GM23338 (cell line): ENCODE measurements around the gene CYP2E1. TPM values are rescaled to one million over a fixed set of nuclear protein-coding genes. Genes with fewer than 3 reads are reported as not detected.

Experiments
- ATAC-seq: fragments of 200-7000 bp; cut with Tn5 transposase; 3 replicates; pipeline ENCODE4 v1.9.1; 2020
- DNase-seq: peaks from one replicate; pipeline ENCODE4 v3.0.0-alpha.2; 2015; ENCODE audit warnings: low spot score
- H2AFZ ChIP-seq: fragments of 200-600 bp; sonication (generic); 2 replicates; pipeline ENCODE4 v1.8.0; 2016; ENCODE audit warnings: antibody characterized with exemption, mild to moderate bottlenecking, moderate library complexity
- H3F3A ChIP-seq: fragments of 200-600 bp; sonication (generic); replicated peaks from 2 replicates; pipeline ENCODE4 v1.8.0; 2017; ENCODE audit warnings: antibody characterized with exemption, mixed run types, low read depth
- H3K27ac ChIP-seq: fragments of 200-600 bp; sonication (generic); 2 replicates; pipeline ENCODE4 v1.6.1; 2016; ENCODE audit warnings: low read depth
- H3K27me3 ChIP-seq: fragments of 200-600 bp; sonication (generic); 2 replicates; pipeline ENCODE4 v1.8.0; 2016; ENCODE audit warnings: mild to moderate bottlenecking, mixed run types, moderate library complexity; ENCODE audit not compliant: insufficient read depth
- H3K36me3 ChIP-seq: fragments of 200-600 bp; sonication (generic); 2 replicates; pipeline ENCODE4 v1.8.0; 2016; ENCODE audit warnings: mild to moderate bottlenecking; ENCODE audit not compliant: insufficient read depth
- H3K4me1 ChIP-seq: fragments of 200-600 bp; sonication (generic); 2 replicates; pipeline ENCODE4 v1.8.0; 2016; ENCODE audit warnings: mild to moderate bottlenecking, moderate library complexity; ENCODE audit not compliant: insufficient read depth
- H3K4me2 ChIP-seq: fragments of 200-600 bp; sonication (generic); 2 replicates; pipeline ENCODE4 v1.7.1; 2017; ENCODE audit warnings: mixed run types
- H3K4me3 ChIP-seq: fragments of 200-600 bp; sonication (generic); 2 replicates; pipeline ENCODE4 v1.6.1; 2016; ENCODE audit warnings: mixed run types
- H3K79me2 ChIP-seq: fragments of 200-600 bp; sonication (generic); replicated peaks from 2 replicates; pipeline ENCODE4 v1.8.0; 2017; ENCODE audit warnings: mild to moderate bottlenecking; ENCODE audit not compliant: insufficient read depth
- H3K9me2 ChIP-seq: fragments of 200-600 bp; sonication (generic); 2 replicates; pipeline ENCODE4 v1.8.0; 2017; ENCODE audit not compliant: insufficient read depth
- H4K20me1 ChIP-seq: fragments of 200-600 bp; sonication (generic); replicated peaks from 2 replicates; pipeline ENCODE4 v1.8.0; 2017; ENCODE audit warnings: mild to moderate bottlenecking; ENCODE audit not compliant: insufficient read depth
- H3K27ac Mint-ChIP-seq: 2 replicates; pipeline ENCODE4 v1.8.0; 2020; ENCODE audit warnings: inconsistent platforms, mild to moderate bottlenecking, moderate library complexity, mixed read lengths
- H3K27me3 Mint-ChIP-seq: 3 replicates; pipeline ENCODE4 v1.8.0; 2022; ENCODE audit warnings: low read depth, mild to moderate bottlenecking, moderate library complexity, mixed read lengths, inconsistent platforms; ENCODE audit not compliant: insufficient read depth, poor library complexity
- H3K36me3 Mint-ChIP-seq: 3 replicates; pipeline ENCODE4 v1.8.0; 2021; ENCODE audit warnings: low read depth, mild to moderate bottlenecking, inconsistent platforms, moderate library complexity, mixed read lengths
- H3K4me1 Mint-ChIP-seq: 3 replicates; pipeline ENCODE4 v1.8.0; 2020; ENCODE audit warnings: mild to moderate bottlenecking, inconsistent platforms, mixed read lengths
- H3K4me3 Mint-ChIP-seq: 3 replicates; pipeline ENCODE4 v1.8.0; 2021; ENCODE audit warnings: moderate library complexity, mild to moderate bottlenecking, inconsistent platforms, mixed read lengths
- H3K9me3 Mint-ChIP-seq: 3 replicates; pipeline ENCODE4 v1.8.0; 2020; ENCODE audit warnings: moderate library complexity, mild to moderate bottlenecking, inconsistent platforms, mixed read lengths
- CREB1 ChIP-seq: fragments of 250-450 bp; sonication (Bioruptor Pico); IDR thresholded peaks from 2 replicates; pipeline ENCODE4 v1.5.0; 2020; ENCODE audit warnings: low read depth, mild to moderate bottlenecking, moderate library complexity
- EZH2 ChIP-seq: fragments of 200-600 bp; sonication (generic); IDR thresholded peaks from one replicate; pipeline ENCODE4 v1.8.0; 2017; ENCODE audit warnings: antibody characterized with exemption, mild to moderate bottlenecking, low read depth; ENCODE audit not compliant: unreplicated experiment
- EZH2phosphoT487 ChIP-seq: fragments of 200-600 bp; sonication (generic); IDR thresholded peaks from one replicate; pipeline ENCODE4 v1.8.1; 2018; ENCODE audit warnings: antibody characterized with exemption; ENCODE audit not compliant: unreplicated experiment
- JUNB ChIP-seq: IDR thresholded peaks from one replicate; pipeline ENCODE4 v1.6.1; 2016; ENCODE audit warnings: antibody characterized with exemption; ENCODE audit not compliant: unreplicated experiment
- NANOG ChIP-seq: IDR thresholded peaks from 2 replicates; pipeline ENCODE4 v1.6.1; 2016; ENCODE audit warnings: antibody characterized with exemption, borderline replicate concordance
- POLR2AphosphoS5 ChIP-seq: IDR thresholded peaks from 2 replicates; pipeline ENCODE4 v1.6.1; 2016; ENCODE audit warnings: antibody characterized with exemption, low read depth
- STAT1 ChIP-seq: IDR thresholded peaks from one replicate; pipeline ENCODE4 v1.6.1; 2016; ENCODE audit warnings: antibody characterized with exemption; ENCODE audit not compliant: unreplicated experiment
- ZNF114 ChIP-seq: fragments of 250-450 bp; sonication (Bioruptor Pico); IDR thresholded peaks from 2 replicates; pipeline ENCODE4 v1.5.0; 2020; ENCODE audit warnings: mild to moderate bottlenecking, moderate library complexity
- ZNF331 ChIP-seq: fragments of 250-450 bp; sonication (Bioruptor Pico); IDR thresholded peaks from 2 replicates; pipeline ENCODE4 v1.5.0; 2020; ENCODE audit warnings: low read depth, mild to moderate bottlenecking, moderate library complexity
- polyA plus RNA-seq: library from polyadenylated mRNA; unstranded; fragments of >200 nt; fragmentation: Nextera tagmentation; extraction: Ambion mirVana; gene quantifications from 2 replicates; pipeline ENCODE4 v1.2.1, GENCODE V29; 2016
- total RNA-seq: library from RNA; depleted of rRNA; stranded (reverse); fragments of >200 nt; shearing (Covaris generic); gene quantifications from 2 replicates; pipeline ENCODE4 v1.2.3, GENCODE V29; 2014
- TF ChIP-seq, protein P1 (sequence below), 2 experiments: fragments of 200-600 bp in 1 of 2; sonication (generic) in 1 of 2; conservative IDR thresholded peaks; 2 replicates each; pipeline versions ENCODE4 v1.5.1 to v1.6.1; 2016 to 2017; ENCODE audit warnings: antibody characterized with exemption in 2 of 2, low read depth in 2 of 2, mild to moderate bottlenecking in 2 of 2, moderate library complexity in 1 of 2
- TF ChIP-seq, protein P2 (sequence below): IDR thresholded peaks from one replicate; pipeline ENCODE4 v1.6.1; 2018; ENCODE audit warnings: antibody characterized with exemption; ENCODE audit not compliant: unreplicated experiment
- TF ChIP-seq, protein P3 (sequence below): fragments of 250-450 bp; sonication (Bioruptor Pico); IDR thresholded peaks from 2 replicates; pipeline ENCODE4 v1.5.0; 2020; ENCODE audit warnings: mild to moderate bottlenecking, moderate library complexity
- TF ChIP-seq, protein P4 (sequence below): IDR thresholded peaks from 2 replicates; pipeline ENCODE4 v1.6.1; 2016; ENCODE audit warnings: antibody characterized with exemption

The CYP2E1 gene
- total and polyA plus RNA-seq, 2 experiments from 2014 or later, result 0.97 to 2.2 TPM

DNA sequence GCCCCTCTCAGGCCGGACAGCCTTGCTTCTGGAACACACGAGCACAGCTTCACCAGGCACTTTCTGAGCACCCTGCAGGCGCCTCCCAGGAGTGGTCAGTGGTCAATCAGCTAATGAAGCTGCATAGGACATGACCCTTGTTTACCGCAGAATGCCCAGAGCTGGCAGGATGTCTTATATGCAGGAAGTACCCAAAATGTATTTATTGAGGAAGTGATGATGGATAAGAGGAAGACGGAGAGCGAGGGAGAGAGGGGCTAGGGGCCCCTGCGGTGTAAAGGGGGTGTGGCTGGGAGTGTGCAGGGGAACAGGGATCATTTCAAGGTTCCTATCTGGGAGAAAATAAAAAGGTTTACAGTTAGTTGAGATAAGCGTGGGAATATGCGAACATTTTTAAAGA lies 3.3 kb downstream of the CYP2E1 start:
- Histone ChIP-seq H3K4me2 (no peak overlapping the region), H3K36me3 (no peaks in the 10 kb centered on the region), H3K27me3 (peaks cover 73% of the 10 kb centered on the region), H3K4me3 (no peak overlapping the region), H2AFZ (no peak overlapping the region), H4K20me1 (no peaks in the 10 kb centered on the region), H3F3A (no peaks in the 10 kb centered on the region), H3K79me2 (no peaks in the 10 kb centered on the region), H3K27ac (no peak overlapping the region), H3K4me1 (no peaks in the 10 kb centered on the region; the same call in 1 of the 2 replicates), H3K9me2 (no peaks in the 10 kb centered on the region)
- H3K4me1 Mint-ChIP-seq, result peaks cover 7% of the 10 kb centered on the region; the same call in 2 of the 3 replicates
- no peak overlapping the region for H3K4me3 Mint-ChIP-seq
- H3K9me3 Mint-ChIP-seq, result peaks cover 46% of the 10 kb centered on the region
- DNase-seq (no peak), ATAC-seq (no peak)
- TF ChIP-seq EZH2phosphoT487, result no peak
- TF ChIP-seq ZNF114 (CRISPR knock-in tag), result no peak
- TF ChIP-seq JUNB, result no peak
- TF ChIP-seq, protein P1, sequence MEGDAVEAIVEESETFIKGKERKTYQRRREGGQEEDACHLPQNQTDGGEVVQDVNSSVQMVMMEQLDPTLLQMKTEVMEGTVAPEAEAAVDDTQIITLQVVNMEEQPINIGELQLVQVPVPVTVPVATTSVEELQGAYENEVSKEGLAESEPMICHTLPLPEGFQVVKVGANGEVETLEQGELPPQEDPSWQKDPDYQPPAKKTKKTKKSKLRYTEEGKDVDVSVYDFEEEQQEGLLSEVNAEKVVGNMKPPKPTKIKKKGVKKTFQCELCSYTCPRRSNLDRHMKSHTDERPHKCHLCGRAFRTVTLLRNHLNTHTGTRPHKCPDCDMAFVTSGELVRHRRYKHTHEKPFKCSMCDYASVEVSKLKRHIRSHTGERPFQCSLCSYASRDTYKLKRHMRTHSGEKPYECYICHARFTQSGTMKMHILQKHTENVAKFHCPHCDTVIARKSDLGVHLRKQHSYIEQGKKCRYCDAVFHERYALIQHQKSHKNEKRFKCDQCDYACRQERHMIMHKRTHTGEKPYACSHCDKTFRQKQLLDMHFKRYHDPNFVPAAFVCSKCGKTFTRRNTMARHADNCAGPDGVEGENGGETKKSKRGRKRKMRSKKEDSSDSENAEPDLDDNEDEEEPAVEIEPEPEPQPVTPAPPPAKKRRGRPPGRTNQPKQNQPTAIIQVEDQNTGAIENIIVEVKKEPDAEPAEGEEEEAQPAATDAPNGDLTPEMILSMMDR (conservative IDR thresholded peaks at IDR 0.05; ENCODE audit: low read depth in 2 of 2), result no peak
- TF ChIP-seq, protein P2, sequence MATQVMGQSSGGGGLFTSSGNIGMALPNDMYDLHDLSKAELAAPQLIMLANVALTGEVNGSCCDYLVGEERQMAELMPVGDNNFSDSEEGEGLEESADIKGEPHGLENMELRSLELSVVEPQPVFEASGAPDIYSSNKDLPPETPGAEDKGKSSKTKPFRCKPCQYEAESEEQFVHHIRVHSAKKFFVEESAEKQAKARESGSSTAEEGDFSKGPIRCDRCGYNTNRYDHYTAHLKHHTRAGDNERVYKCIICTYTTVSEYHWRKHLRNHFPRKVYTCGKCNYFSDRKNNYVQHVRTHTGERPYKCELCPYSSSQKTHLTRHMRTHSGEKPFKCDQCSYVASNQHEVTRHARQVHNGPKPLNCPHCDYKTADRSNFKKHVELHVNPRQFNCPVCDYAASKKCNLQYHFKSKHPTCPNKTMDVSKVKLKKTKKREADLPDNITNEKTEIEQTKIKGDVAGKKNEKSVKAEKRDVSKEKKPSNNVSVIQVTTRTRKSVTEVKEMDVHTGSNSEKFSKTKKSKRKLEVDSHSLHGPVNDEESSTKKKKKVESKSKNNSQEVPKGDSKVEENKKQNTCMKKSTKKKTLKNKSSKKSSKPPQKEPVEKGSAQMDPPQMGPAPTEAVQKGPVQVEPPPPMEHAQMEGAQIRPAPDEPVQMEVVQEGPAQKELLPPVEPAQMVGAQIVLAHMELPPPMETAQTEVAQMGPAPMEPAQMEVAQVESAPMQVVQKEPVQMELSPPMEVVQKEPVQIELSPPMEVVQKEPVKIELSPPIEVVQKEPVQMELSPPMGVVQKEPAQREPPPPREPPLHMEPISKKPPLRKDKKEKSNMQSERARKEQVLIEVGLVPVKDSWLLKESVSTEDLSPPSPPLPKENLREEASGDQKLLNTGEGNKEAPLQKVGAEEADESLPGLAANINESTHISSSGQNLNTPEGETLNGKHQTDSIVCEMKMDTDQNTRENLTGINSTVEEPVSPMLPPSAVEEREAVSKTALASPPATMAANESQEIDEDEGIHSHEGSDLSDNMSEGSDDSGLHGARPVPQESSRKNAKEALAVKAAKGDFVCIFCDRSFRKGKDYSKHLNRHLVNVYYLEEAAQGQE, result no peak
- no peak for TF ChIP-seq NANOG
- TF ChIP-seq POLR2AphosphoS5, result no peak
- TF ChIP-seq, protein P3, sequence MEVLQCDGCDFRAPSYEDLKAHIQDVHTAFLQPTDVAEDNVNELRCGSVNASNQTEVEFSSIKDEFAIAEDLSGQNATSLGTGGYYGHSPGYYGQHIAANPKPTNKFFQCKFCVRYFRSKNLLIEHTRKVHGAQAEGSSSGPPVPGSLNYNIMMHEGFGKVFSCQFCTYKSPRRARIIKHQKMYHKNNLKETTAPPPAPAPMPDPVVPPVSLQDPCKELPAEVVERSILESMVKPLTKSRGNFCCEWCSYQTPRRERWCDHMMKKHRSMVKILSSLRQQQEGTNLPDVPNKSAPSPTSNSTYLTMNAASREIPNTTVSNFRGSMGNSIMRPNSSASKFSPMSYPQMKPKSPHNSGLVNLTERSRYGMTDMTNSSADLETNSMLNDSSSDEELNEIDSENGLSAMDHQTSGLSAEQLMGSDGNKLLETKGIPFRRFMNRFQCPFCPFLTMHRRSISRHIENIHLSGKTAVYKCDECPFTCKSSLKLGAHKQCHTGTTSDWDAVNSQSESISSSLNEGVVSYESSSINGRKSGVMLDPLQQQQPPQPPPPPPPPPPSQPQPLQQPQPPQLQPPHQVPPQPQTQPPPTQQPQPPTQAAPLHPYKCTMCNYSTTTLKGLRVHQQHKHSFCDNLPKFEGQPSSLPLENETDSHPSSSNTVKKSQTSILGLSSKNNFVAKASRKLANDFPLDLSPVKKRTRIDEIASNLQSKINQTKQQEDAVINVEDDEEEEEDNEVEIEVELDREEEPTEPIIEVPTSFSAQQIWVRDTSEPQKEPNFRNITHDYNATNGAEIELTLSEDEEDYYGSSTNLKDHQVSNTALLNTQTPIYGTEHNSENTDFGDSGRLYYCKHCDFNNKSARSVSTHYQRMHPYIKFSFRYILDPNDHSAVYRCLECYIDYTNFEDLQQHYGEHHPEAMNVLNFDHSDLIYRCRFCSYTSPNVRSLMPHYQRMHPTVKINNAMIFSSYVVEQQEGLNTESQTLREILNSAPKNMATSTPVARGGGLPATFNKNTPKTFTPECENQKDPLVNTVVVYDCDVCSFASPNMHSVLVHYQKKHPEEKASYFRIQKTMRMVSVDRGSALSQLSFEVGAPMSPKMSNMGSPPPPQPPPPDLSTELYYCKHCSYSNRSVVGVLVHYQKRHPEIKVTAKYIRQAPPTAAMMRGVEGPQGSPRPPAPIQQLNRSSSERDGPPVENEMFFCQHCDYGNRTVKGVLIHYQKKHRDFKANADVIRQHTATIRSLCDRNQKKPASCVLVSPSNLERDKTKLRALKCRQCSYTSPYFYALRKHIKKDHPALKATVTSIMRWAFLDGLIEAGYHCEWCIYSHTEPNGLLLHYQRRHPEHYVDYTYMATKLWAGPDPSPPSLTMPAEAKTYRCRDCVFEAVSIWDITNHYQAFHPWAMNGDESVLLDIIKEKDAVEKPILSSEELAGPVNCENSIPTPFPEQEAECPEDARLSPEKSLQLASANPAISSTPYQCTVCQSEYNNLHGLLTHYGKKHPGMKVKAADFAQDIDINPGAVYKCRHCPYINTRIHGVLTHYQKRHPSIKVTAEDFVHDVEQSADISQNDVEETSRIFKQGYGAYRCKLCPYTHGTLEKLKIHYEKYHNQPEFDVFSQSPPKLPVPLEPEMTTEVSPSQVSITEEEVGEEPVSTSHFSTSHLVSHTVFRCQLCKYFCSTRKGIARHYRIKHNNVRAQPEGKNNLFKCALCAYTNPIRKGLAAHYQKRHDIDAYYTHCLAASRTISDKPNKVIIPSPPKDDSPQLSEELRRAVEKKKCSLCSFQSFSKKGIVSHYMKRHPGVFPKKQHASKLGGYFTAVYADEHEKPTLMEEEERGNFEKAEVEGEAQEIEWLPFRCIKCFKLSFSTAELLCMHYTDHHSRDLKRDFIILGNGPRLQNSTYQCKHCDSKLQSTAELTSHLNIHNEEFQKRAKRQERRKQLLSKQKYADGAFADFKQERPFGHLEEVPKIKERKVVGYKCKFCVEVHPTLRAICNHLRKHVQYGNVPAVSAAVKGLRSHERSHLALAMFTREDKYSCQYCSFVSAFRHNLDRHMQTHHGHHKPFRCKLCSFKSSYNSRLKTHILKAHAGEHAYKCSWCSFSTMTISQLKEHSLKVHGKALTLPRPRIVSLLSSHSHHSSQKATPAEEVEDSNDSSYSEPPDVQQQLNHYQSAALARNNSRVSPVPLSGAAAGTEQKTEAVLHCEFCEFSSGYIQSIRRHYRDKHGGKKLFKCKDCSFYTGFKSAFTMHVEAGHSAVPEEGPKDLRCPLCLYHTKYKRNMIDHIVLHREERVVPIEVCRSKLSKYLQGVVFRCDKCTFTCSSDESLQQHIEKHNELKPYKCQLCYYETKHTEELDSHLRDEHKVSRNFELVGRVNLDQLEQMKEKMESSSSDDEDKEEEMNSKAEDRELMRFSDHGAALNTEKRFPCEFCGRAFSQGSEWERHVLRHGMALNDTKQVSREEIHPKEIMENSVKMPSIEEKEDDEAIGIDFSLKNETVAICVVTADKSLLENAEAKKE (CRISPR knock-in tag), result no peak
- no peak for TF ChIP-seq ZNF331 (CRISPR knock-in tag)
- TF ChIP-seq CREB1 (CRISPR knock-in tag), result no peak
- no peak for TF ChIP-seq EZH2
- no peak for TF ChIP-seq STAT1
- TF ChIP-seq, protein P4, sequence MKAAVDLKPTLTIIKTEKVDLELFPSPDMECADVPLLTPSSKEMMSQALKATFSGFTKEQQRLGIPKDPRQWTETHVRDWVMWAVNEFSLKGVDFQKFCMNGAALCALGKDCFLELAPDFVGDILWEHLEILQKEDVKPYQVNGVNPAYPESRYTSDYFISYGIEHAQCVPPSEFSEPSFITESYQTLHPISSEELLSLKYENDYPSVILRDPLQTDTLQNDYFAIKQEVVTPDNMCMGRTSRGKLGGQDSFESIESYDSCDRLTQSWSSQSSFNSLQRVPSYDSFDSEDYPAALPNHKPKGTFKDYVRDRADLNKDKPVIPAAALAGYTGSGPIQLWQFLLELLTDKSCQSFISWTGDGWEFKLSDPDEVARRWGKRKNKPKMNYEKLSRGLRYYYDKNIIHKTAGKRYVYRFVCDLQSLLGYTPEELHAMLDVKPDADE, result no peak
- peaks cover 3% of the 10 kb centered on the region; the same call in 2 of the 3 replicates for H3K36me3 Mint-ChIP-seq
- H3K27ac Mint-ChIP-seq, result no peak overlapping the region
- H3K27me3 Mint-ChIP-seq, result peaks cover 71% of the 10 kb centered on the region
